Endometrium (tissue), 2 donors: ENCODE data around the gene CELF6.
"Not testable (repeated sequence)": the region's sequence is repeated elsewhere in the genome, so short reads cannot be mapped to it uniquely, and the experiment has no call there.

ENCODE experiments used
- FAIRE-seq: peaks from 2 replicates; lab custom pipeline; 2012; peaks lifted over from hg19 to GRCh38; lab: Jason Lieb, UNC
- donor health status: control.
- donor health status: control.

Gene CELF6

DNA sequence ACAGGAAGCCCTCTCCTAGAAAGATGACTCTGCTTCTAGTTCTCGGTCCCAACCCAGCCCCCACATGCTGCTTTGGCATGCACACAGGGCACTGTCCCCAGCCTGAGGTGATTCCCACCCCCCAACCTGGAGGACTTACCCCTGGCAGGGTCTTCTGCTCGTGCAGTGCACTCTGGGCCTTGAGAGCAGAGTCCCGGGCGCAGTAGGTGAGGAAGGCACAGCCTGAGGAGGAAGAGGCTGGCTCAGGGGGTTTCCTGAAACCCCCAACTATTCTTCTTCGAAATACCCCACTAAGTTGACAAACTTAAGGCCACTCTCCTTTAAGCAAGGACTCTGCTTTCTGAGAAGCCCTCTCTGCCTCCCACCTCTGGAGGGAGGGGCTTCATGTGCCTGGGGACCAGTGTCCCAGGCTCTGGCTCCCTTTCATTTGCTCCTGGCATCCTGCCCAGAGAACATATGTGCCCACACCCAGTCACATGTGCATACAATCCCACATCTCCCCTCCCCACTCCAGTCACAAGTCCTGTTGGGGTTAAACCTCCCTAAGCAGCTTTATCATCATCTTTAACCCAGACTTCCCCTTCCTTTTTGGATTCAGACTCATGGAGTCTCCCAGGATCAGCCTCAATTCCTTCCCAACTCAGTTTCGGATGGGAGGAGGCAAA, 4.1 kb downstream of the CELF6 start:
- FAIRE-seq, result no peak

DNA sequence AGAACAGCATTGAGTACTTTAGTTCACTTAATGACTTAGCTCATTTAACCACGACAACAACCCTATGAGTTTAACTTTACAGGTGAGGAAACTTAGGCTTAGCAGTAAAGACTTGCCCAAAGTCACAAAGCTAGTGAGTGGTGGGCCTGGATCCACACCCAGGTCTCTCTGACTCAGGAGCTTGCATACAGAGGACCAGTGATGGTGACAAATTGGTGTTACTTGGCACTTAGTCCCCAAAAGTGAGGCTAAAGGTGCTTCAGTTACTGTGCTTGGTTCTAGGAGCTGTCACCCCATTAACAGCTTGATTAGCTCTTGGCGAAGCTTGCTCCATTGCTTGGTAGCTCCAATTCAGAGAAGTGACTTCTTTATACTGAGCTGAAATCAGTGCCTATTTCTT, 6.1 kb downstream of the CELF6 start:
- no peak for FAIRE-seq

DNA sequence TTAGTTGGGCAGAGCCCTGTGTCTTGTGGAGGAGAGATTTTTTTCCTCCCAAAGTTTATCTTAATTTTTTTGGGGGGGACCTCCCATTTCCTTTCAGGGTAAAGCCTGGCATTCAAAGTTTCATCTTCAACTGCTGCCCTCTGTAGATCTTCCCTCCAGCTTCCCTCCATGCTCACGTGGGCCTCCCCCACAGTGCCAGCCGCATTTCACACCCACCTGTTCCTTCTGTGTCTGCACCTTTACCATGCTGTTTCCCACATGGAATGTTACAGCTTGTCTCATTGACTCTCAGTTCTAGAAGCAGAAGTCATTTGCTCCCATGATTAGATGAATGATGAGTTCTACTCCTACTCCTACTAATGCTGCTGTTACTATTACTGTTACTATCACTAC, 6.5 kb downstream of the CELF6 start:
- FAIRE-seq, result no peak

DNA sequence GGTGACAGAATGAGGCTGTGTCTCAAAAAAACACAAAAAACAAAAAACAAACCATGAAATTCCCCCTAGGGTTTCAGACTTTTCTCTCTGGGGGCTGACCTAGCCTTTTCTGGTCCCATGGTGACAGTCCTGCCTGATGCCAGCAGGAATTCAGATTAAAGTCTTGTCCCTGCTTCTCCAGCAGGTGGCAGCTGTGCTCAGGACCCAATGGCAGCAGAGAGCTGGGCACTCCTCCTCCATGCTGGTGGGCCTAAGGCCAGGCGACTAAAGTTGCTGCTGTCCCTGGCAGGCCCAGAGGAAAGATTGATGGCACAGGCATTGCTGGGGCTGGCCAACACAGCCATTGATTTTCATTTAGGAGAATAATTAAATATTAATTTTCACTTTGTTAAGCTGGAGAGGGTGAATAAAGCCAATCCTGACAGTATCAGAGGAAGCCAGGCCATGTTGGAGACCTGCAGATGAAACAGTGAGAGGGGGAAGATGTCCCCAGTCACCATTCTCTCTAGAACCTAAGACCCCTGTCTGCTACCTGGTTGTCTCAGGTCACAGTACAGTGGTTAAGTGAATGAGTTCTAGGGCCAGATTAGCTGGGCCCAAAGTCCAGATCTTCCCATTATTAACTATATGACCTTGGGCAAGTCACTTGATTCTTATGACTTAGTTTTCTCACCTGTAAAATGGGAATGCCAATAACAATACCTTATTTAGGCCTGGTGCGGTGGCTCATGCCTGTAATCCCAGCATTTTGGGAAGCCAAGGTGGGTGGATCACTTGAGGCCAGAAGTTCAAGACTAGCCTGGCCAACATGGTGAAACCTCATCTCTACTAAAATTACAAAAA, 7.1 kb downstream of the CELF6 start:
- no peak for FAIRE-seq

DNA sequence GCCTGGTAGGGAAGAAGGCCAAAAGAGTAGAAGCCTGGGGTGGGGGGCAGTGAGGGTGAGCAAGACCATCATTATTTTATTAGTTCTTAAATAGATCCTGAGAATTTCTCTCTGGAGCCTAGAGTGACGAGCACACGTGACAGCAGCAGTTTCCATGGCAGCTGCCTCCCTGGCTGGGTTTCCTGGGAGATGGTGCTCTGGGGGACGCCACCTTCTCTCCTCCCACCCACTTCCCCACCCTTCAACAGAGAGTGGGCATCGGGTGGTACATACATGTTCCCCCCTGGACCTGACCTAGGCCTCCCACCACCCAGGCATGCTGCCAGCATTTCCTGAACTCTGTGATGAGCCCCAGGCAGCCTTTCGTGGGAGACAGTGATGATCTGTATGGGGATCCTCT, 12.9 kb downstream of the CELF6 start:
- no peak for FAIRE-seq

DNA sequence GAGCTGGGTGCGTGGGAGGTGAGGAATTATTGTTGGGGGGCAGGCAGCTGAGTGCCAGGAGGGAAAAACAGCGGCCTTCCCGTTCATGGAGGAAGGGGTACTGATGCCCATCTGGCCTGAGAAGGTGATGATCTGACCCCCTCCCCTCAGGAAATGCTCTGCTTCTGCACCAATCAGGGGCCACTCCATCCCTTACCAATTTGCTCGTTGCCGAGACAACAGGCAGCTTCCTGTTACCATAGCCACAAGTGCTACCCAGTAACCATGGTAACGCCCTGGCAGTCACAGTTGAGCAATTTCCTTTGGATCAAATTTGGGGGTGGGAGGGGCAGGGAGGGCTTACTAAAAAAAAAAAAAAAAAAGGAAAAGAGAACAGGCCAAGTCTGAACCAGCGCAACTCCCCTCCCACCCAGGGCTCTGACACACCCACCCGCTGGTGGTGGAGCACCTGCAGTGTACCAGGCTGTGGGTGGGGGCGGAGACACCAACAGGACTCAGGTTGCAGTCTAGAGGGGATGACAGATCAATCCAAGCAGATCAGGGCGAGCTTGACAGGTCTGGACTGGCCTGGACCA, 13.7 kb downstream of the CELF6 start:
- no peak for FAIRE-seq

DNA sequence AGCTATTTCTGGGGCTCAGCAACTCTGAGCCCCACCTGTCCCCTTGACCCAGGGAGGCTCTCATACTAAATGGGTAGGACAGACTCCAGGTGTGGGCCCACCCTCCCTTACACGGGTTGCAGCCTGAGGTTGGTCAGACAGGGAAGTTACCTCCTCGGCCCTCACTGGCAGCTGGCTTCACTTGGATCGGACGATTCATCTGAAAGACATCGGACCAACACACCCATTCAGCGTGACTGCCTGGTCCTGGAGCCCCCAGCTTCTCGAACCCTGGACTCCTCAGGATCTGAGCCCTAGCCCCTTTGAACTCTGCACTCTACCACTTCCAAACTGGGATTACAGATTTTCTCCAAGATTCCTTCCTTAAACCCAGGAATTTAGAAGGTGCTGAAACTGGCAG, 15.4 kb downstream of the CELF6 start:
- no peak for FAIRE-seq

DNA sequence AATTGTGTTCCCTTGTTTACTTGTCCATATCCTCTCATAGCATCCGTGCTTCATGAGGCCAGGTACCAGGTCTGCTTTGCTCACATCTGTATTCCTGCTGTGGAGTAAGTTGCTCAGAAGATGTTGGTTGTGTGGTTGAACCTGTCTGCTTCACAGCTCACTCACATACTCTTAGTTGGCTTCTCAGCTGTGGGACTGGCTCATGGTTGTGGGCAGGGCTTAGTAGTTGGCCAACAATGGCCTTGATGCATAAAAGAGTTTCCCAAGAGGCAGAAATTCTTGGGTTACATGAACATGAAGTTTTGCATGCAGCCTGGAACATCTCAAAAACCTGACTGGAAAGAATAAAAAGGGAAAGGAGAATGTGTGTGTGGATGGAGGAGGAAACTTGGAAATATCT, 17.0 kb downstream of the CELF6 start:
- FAIRE-seq, result no peak

DNA sequence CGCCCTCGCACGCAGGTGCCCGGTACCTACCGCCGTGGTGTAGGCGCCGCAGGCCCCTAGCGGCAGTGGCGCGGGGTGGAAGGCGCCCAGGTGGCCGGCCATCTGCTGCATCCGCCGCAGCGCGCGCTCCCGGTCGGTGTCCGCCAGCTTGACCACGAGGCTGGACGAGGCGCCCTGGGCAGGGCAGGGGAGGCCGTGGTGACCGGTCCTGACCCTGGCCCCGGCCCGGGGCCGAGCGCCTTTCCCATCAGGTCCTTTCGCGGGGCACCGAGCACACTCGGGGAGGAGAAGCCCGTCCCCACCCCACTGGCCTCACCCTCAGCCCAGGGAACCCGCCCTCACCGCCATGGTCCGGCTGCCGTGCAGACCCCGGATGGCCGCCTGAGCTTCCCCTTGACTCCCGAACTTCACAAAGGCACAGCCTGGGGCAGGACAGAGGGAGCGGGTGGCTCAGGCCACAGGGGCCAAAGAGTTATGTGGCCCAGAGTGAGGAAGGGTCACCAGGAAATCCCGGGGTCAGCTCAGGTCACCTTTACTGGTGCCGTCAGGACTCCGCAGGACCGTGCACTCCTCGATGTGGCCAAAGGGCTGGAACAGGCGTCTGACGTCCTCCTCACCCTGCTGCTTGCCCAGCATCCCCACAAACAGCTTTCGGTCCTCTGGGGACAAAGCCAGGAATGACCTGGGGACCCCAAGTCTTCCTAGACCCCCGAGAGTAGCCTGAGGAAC, 30.2 kb downstream of the CELF6 start:
- FAIRE-seq, result no peak

DNA sequence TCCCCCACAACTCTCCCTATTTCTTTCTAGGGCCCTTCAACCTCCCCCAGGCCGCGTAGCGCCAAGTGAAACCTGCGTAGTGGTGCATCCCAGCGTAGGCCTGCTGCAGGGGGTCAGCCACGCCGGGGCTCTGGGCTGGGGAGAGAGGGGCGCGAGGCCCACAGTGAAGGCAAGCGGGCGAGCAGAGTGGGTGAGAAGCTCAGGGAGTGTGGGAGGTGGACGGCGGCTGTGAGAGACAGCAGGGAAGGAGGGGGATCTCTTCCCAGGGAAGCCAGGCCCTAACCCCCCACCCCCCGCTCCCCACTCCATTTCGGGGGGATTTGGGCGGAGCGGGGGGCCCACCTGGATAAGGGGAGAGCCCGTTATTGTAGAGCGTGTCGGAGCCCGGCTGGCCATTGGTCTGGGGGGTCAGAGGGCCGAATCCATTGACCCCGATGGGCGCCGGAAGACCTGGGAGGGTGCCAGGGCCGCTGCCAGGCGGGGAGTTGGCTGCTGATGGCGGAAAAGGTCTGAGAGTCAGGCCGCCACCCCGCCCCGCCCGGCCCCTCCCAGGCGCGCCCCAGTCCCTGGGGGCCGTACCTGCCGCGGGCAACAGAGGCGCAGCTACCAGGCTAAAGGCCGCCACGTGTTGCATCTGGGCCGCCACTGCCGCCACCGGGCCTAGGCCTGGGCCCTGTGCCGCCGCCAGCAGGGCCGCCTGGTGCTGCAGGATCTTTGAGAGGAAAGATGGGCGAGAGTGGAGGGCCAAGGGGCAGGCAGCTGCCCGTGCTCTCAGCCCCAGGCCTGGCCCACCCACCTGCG, 31.0 kb downstream of the CELF6 start:
- FAIRE-seq, result no peak

DNA sequence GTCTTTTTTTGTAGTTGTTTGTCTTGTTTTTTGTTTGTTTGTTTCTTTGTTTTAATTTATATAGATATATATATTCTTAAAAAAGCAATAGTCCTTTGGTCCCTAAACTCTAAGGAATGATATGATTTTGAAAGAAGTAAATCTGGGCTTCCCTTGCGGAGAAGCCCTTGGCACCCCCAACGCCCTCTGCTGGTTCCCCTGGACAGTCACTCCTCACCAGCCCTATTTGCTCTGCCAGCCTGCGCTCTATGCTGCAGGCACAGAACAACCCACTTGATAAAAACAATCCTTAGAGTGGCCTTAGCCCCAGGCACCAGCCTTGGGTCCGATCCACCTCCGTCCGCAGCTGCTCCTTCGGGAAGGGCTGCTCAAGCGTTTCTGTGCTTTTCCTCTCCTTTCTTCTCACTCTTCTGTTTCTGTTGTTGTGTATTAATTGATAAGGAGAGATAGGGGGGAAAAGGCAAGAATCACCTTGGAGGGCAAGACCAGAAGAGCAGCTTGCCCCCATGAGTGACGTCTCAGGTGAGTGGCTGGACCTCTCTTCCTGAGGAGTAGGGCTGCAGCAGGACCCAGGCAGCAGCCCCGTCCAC, 33.9 kb downstream of the CELF6 start:
- FAIRE-seq, result no peak

DNA sequence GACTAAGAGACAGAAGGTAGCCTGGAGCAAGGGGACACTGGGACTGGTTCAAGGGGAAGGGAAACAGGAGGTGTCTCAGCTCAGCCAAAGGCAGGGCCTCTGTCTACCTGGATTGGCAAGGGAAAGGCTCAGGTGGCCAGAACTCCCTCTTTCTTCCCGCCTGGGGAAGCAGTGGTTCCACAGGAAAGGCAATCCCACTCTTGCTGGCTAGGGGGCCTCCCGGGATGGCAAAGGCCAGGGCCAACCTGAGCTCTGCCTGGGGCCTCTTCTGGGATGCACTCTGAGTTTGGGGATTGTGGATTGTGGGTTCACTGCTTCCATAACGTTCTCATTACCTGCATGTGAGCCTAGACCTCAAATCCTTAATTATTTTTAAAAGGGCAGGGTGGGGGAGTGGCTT, 34.6 kb downstream of the CELF6 start:
- no peak for FAIRE-seq

DNA sequence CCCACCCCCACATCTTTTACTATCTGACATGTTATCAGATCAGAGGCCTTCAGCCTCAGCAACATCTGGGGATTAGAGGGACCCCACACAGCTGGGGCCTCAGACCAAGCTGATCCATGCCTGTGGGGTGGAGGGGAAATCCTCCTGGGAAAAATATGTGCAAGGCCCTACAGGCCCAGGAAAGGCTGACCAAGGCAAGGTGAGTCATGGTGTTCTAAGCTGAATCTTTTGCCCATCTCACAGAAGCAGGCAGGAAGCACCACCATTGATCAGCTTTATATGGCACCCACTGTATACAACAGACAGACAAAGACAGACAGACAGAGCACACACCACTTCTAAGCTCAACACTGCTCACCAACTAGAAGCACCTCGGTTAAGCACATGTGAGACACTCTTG, 35.2 kb downstream of the CELF6 start:
- FAIRE-seq, result no peak

DNA sequence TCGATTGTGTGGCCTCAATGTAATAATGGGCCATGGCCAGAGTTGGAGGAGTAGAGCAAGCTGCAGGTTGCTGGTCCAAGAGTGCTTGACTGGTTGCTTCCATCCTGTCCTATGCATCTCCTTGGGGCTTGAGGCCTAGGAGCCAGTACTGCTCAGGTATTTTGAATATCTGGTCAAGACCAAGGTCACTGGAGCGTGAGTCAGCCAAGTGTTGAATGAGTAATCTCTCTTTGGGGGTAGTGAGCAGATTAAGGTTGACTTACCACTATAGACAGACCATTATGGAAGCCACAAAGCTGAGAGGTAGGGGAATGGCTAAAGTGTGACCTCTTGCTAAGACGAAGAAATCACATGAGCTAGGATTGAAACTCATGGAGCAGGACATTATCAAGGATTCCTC, 38.2 kb downstream of the CELF6 start:
- FAIRE-seq, result no peak

DNA sequence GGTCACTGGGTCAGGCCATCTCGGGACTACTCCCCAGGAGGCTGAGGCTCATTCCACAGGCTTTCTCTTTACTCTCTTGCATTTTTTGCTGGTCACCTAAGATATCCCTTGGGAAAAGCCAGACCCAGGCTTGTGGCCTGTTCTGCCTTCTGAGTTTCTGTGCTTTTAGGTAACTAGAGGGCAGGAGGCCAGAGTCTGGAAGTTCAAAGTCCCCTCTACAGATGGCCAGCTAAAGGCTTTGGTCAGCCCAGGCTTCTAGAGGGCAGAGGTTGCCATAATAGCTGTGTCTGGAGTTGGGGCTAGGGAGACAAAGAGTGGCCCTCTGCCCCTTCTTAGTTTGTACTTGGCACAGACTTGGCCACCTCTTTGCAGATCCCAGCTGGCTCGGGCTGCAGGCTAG, 39.2 kb downstream of the CELF6 start:
- FAIRE-seq, result no peak

DNA sequence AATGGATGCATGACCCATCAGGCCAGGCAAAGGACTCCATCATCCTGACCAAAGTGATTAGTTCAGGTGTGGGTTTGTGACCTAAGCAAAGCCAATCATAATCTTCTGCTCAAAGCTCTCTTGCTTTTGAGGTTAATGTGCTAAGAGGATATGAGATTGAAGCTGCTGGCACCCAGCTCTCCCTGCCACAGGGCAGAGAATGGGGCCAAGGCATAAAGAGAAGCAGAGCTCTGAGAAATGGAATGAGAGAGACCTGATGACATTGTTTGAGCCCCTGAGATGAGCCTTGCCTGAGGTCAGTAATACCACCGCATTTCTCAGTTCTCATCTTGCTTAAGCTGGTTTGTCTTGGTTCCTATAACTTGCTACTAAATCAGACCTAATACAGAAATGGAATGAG, 41.2 kb downstream of the CELF6 start:
- FAIRE-seq, result no peak

DNA sequence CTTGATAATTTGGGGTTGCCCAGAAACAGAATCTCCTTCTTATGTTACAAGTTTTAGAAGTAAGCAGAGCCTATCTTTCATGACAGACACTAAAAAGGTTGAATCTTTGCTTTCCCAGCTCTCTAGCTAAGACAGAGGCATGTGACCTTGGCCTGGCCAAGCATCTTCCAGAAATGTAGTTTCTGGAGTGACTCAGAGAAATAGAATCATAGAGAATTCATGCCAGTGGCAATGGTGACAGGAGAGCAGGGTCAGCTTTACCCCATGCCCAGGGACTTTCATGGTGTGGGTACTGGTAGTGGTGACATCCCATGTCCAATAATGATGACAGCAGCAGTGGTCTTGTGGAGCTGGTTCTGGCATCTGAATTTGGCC, 43.6 kb downstream of the CELF6 start:
- no peak for FAIRE-seq

DNA sequence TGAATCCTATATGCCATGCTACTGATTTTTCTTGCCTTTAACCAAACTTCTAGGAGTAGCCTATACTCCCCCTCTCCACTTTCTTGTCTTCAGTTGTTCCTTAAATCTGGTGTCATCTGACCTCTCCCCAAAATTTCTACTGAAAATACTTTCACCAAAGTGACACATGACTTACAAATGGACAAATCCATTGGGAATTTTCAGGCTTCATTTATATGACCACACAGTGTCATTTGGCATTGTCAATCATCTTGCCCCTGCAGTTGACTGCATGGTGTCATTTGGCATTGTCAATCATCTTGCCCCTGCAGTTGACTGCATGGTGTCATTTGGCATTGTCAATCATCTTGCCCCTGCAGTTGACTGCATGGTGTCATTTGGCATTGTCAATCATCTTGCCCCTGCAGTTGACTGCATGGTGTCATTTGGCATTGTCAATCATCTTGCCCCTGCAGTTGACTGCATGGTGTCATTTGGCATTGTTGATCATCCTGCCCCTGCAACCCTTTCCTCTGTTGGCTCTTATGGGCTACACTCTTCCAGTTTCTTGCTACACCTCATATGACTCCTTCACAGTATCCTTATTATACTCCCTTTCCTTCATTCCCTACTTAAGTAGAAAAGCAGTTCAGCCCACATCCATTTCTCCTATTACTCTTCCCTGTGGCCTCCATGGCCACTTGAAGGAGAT, 44.2 kb downstream of the CELF6 start:
- not testable (repeated sequence) for FAIRE-seq

DNA sequence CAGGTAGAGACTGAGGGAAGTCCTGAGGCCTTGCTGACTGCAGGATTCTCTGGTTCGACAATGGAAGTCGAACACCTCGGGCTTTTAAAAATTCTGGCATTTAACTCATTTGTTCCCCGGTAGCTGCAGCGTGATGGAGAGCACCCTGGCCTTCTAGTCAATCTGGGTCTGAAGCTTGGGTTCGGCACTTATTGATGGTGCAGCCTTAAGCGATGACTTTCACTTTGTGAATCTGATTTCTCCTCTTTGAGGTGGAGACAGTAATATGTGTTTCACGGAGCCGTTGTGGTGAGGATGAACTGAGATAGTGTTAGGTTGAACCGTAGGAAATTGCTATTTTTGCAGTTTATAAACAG, 47.0 kb downstream of the CELF6 start:
- FAIRE-seq, result no peak

DNA sequence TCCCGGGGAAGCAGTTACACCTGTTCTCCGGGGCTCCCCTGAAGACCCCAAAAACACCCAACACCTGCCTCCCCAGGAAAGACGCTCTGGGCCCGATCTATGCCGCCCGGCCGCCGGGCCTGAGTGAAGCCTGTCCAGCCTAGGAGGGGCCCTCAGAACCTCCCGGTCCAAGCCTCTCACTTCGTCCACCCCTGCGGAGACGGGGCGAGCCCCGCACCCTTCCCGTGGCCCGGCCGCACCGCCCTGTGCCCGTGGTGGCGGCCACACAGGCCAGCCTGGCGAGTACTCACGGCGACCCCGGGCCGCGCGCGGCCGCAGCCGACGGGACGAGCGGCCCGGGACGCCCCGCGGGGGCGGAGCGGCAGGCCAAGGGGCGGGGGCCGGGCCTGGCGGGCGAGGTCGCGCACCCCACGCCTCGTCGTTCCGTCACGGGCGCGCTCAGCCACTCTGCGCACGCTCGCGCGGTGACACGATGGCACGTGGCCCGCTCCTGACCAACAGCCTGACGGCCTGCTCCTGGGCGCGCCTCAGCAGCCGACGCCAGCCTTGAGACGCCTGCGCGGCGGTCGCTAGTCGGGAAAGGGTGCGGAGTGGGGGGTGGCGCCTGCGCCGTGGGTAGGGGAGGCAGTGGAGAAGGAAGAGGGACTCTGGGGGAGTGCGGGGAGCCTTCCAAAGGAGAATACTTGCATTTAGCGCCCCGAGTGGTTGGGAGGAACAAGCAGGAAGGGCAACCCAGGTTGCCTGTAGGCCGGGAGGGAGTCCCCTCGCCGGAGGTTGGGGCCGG, 47.6 kb downstream of the CELF6 start, which contains the start of gene PARP6:
TSS of gene PARP6 (minus strand) at position 342 of the 784 bp plus-strand sequence. CDS start 5,077 bp downstream, outside the sequence.
- peak; percentile 59 for FAIRE-seq
